Lower lobe of right lung (tissue), 2 donors: ENCODE measurements around the gene COL5A1. TPM values are rescaled to one million over a fixed set of nuclear protein-coding genes. Genes with fewer than 3 reads are reported as not detected.

Experiments used
- ATAC-seq, 2 donors: fragments of 200-7000 bp; cut with Tn5 transposase; one replicate each; pipeline ENCODE4 v1.9.1; 2020 to 2022; ENCODE audit warnings: mild to moderate bottlenecking in 2 of 2, moderate library complexity in 2 of 2
- DNase-seq: peaks from one replicate; pipeline ENCODE4 v3.0.0-alpha.2; 2020
- H3K27ac ChIP-seq: fragments of 200-600 bp; one replicate; pipeline ENCODE4 v1.8.0; 2022
- H3K27me3 ChIP-seq: fragments of 200-600 bp; one replicate; pipeline ENCODE4 v1.8.0; 2022; ENCODE audit warnings: low read depth
- H3K36me3 ChIP-seq: fragments of 200-600 bp; one replicate; pipeline ENCODE4 v1.8.0; 2022; ENCODE audit warnings: mild to moderate bottlenecking
- H3K4me1 ChIP-seq: fragments of 200-600 bp; one replicate; pipeline ENCODE4 v1.8.0; 2022
- H3K4me3 ChIP-seq: fragments of 200-600 bp; one replicate; pipeline ENCODE4 v1.8.0; 2022; ENCODE audit warnings: mild to moderate bottlenecking
- H3K9me3 ChIP-seq: fragments of 200-600 bp; one replicate; pipeline ENCODE4 v1.8.0; 2022
- CTCF ChIP-seq: fragments of 200-600 bp; IDR thresholded peaks from one replicate; pipeline ENCODE4 v1.8.0; 2022; ENCODE audit warnings: antibody characterized with exemption, mild to moderate bottlenecking
- intact Hi-C: fragments of 100-400 bp; cut with DNase I; formaldehyde crosslinking; loops from one replicate; pipeline ENCODE4 v1.11.0; 2022
- total RNA-seq: library from RNA; stranded (reverse); fragmentation: NEBNext Ultra II Directional; extraction: Animal tissue kit (Norgen Biotek cat#: 25700); gene quantifications from one replicate; pipeline ENCODE4 v1.2.1, GENCODE V29; 2021
- donor health status: DM: no; HTN: yes; CAD: no; lungs with severe emphysema.

The COL5A1 gene
- total RNA-seq, 1 donor from 2014 or later, result 29.0 TPM

- no peaks in the 10 kb centered on the region for H3K36me3 ChIP-seq
- TF ChIP-seq CTCF, result no peak
- H3K27me3 ChIP-seq, result no peaks in the 10 kb centered on the region
- H3K9me3 ChIP-seq, result no peaks in the 10 kb centered on the region
- no peak for ATAC-seq
- no peak overlapping the region for H3K4me3 ChIP-seq
- DNase-seq, result peak; percentile 41
- H3K27ac ChIP-seq, result no peak overlapping the region
- intact Hi-C loops, result no loop called here
- no peaks in the 10 kb centered on the region for H3K4me1 ChIP-seq
Measured at GRCh38 chr9:134688661-134689320, 47.2 kb downstream of the COL5A1 start.

- ATAC-seq, result peak; percentile 82 to 85
- peak; percentile 79 for TF ChIP-seq CTCF
- no peaks in the 10 kb centered on the region for H3K9me3 ChIP-seq
- H3K27ac ChIP-seq, result no peak overlapping the region
- intact Hi-C loops, result no loop called here
- no peaks in the 10 kb centered on the region for H3K36me3 ChIP-seq
- no peaks in the 10 kb centered on the region for H3K27me3 ChIP-seq
- DNase-seq, result peak; percentile 67
- H3K4me3 ChIP-seq, result no peak overlapping the region
- no peaks in the 10 kb centered on the region for H3K4me1 ChIP-seq
Measured at GRCh38 chr9:134689321-134690181, 47.9 kb downstream of the COL5A1 start.

- no peak for DNase-seq
- no peak for ATAC-seq
- no peaks in the 10 kb centered on the region for H3K36me3 ChIP-seq
- H3K4me1 ChIP-seq, result no peaks in the 10 kb centered on the region
- H3K27me3 ChIP-seq, result no peaks in the 10 kb centered on the region
- H3K9me3 ChIP-seq, result no peaks in the 10 kb centered on the region
- TF ChIP-seq CTCF, result no peak
- no peak overlapping the region for H3K27ac ChIP-seq
- H3K4me3 ChIP-seq, result no peak overlapping the region
- intact Hi-C loops, result no loop called here
Measured at GRCh38 chr9:134690301-134690751, 48.7 kb downstream of the COL5A1 start.

GRCh38 chr9:134690946-134691694, 49.5 kb downstream of the COL5A1 start:
- intact Hi-C loops, result no loop called here
- no peaks in the 10 kb centered on the region for H3K27me3 ChIP-seq
- H3K27ac ChIP-seq, result no peak overlapping the region
- no peak for TF ChIP-seq CTCF
- DNase-seq (peak; percentile 44), ATAC-seq (no peak)
- H3K4me3 ChIP-seq, result no peak overlapping the region
- no peaks in the 10 kb centered on the region for H3K36me3 ChIP-seq
- H3K4me1 ChIP-seq, result no peaks in the 10 kb centered on the region
- no peaks in the 10 kb centered on the region for H3K9me3 ChIP-seq
